IMR-90 (cell line): ENCODE measurements around the gene ALDH3A2. TPM values are rescaled to one million over a fixed set of nuclear protein-coding genes. Genes with fewer than 3 reads are reported as not detected.

ENCODE experiments used
- ATAC-seq: fragments of 200-7000 bp; cut with Tn5 transposase; 2 replicates; pipeline ENCODE4 v1.9.1; 2020; ENCODE audit warnings: low read depth, mild to moderate bottlenecking, moderate library complexity
- BruUV-seq: library from RNA; stranded (reverse); fragments of 400-500 nt; replicated peaks from 2 replicates; lab custom pipeline; 2021; lab: Mats Ljungman, UMichigan
- CTCF ChIA-PET: fragments of 300-600 bp; formaldehyde crosslinking; extraction: SDS; loops from one replicate; lab custom pipeline; 2021; ENCODE audit warnings: antibody characterized with exemption; lab: Yijun Ruan, JAX
- POLR2A ChIA-PET: fragments of 300-600 bp; sonication (Branson Sonifier 250); formaldehyde crosslinking; loops from one replicate; lab custom pipeline; 2022; ENCODE audit warnings: antibody characterized with exemption; ENCODE audit not compliant: unreplicated experiment; lab: Charles Lee
- DNase-seq: peaks from one replicate; pipeline ENCODE4 v3.0.0; 2013
- H2AFZ ChIP-seq: replicated peaks from 2 replicates; pipeline ENCODE3; 2013; ENCODE audit warnings: low read length, mild to moderate bottlenecking; ENCODE audit not compliant: poor library complexity
- H2AK5ac ChIP-seq: 2 replicates; pipeline ENCODE4 v1.6.1; 2013; ENCODE audit warnings: low read depth, low read length, inconsistent platforms
- H2AK9ac ChIP-seq: replicated peaks from 2 replicates; pipeline ENCODE3; 2013; ENCODE audit warnings: mild to moderate bottlenecking, low read depth, low read length, moderate library complexity; ENCODE audit not compliant: poor library complexity
- H2BK120ac ChIP-seq: 2 replicates; pipeline ENCODE4 v1.6.1; 2013; ENCODE audit warnings: low read depth, low read length, inconsistent platforms
- H2BK15ac ChIP-seq: 3 replicates; pipeline ENCODE4 v1.6.1; 2013; ENCODE audit warnings: low read depth, low read length, inconsistent platforms
- H2BK20ac ChIP-seq: 2 replicates; pipeline ENCODE4 v1.6.1; 2013; ENCODE audit warnings: low read depth, mild to moderate bottlenecking, inconsistent platforms, low read length, moderate library complexity
- H2BK5ac ChIP-seq: 2 replicates; pipeline ENCODE4 v1.6.1; 2013; ENCODE audit warnings: mild to moderate bottlenecking, low read depth, low read length, inconsistent platforms; ENCODE audit not compliant: poor library complexity, severe bottlenecking
- H3K14ac ChIP-seq: replicated peaks from 2 replicates; pipeline ENCODE4 v1.6.1; 2013; ENCODE audit warnings: low read depth, low read length, inconsistent platforms
- H3K18ac ChIP-seq: 2 replicates; pipeline ENCODE4 v1.6.1; 2013; ENCODE audit warnings: low read depth, low read length, control low read depth
- H3K23ac ChIP-seq: 2 replicates; pipeline ENCODE4 v1.6.1; 2013; ENCODE audit warnings: low read depth, low read length, inconsistent platforms
- H3K27ac ChIP-seq: 2 replicates; pipeline ENCODE4 v1.5.1; 2013; ENCODE audit warnings: mild to moderate bottlenecking, control low read depth, low read length; ENCODE audit not compliant: insufficient read depth
- H3K27me3 ChIP-seq: 2 replicates; pipeline ENCODE4 v1.6.1; 2013; ENCODE audit warnings: low read length; ENCODE audit not compliant: control insufficient read depth, insufficient read depth
- H3K36me3 ChIP-seq: 2 replicates; pipeline ENCODE4 v1.6.1; 2013; ENCODE audit warnings: low read length, mixed read lengths; ENCODE audit not compliant: control insufficient read depth, insufficient read depth
- H3K4ac ChIP-seq: 2 replicates; pipeline ENCODE4 v1.6.1; 2013; ENCODE audit warnings: low read depth, low read length, inconsistent platforms
- H3K4me1 ChIP-seq: 2 replicates; pipeline ENCODE4 v1.6.1; 2013; ENCODE audit warnings: low read length, mixed read lengths; ENCODE audit not compliant: control insufficient read depth, insufficient read depth
- H3K4me2 ChIP-seq: 2 replicates; pipeline ENCODE4 v1.6.1; 2013; ENCODE audit warnings: low read depth, mild to moderate bottlenecking, control low read depth, low read length, moderate library complexity
- H3K4me3 ChIP-seq: 2 replicates; pipeline ENCODE4 v1.5.1; 2013; ENCODE audit warnings: low read depth, mild to moderate bottlenecking, control low read depth, low read length, moderate library complexity; ENCODE audit not compliant: insufficient read depth
- H3K56ac ChIP-seq: 2 replicates; pipeline ENCODE4 v1.6.1; 2013; ENCODE audit warnings: low read length, inconsistent platforms; ENCODE audit not compliant: insufficient read depth; ENCODE audit errors: extremely low read depth
- H3K79me1 ChIP-seq, 2 experiments: 2 replicates each; pipeline ENCODE4 v1.6.1; 2013; ENCODE audit warnings: low read length in 2 of 2, inconsistent platforms in 1 of 2, low read depth in 1 of 2
- H3K9ac ChIP-seq: 2 replicates; pipeline ENCODE4 v1.6.1; 2013; ENCODE audit warnings: low read depth, low read length, control low read depth
- H3K9me1 ChIP-seq: 2 replicates; pipeline ENCODE4 v1.6.1; 2013; ENCODE audit warnings: low read length, inconsistent platforms; ENCODE audit not compliant: insufficient read depth
- H3K9me3 ChIP-seq: 2 replicates; pipeline ENCODE4 v1.6.1; 2013; ENCODE audit warnings: low read length; ENCODE audit not compliant: control insufficient read depth, insufficient read depth
- H4K20me1 ChIP-seq: 2 replicates; pipeline ENCODE4 v1.6.1; 2013; ENCODE audit warnings: low read length, inconsistent platforms; ENCODE audit not compliant: insufficient read depth
- H4K5ac ChIP-seq: 2 replicates; pipeline ENCODE4 v1.6.1; 2013; ENCODE audit warnings: mild to moderate bottlenecking, low read depth, low read length, control low read depth
- H4K8ac ChIP-seq, 2 experiments: 2 replicates each; pipeline ENCODE4 v1.6.1; 2013; ENCODE audit warnings: low read depth in 2 of 2, low read length in 2 of 2, control low read depth in 1 of 2, inconsistent platforms in 1 of 2
- H4K91ac ChIP-seq: 2 replicates; pipeline ENCODE4 v1.6.1; 2013; ENCODE audit warnings: low read depth, low read length, inconsistent platforms; ENCODE audit not compliant: insufficient read depth
- CHD1 ChIP-seq: IDR thresholded peaks from 2 replicates; pipeline ENCODE4 v1.6.1; 2012; ENCODE audit warnings: low read depth, low read length, improper control_type of control experiment
- FOS ChIP-seq: fragments of 150-350 bp; IDR thresholded peaks from 2 replicates; pipeline ENCODE4 v1.6.1; 2016; ENCODE audit warnings: low read depth, low read length
- MAFK ChIP-seq: IDR thresholded peaks from 2 replicates; pipeline ENCODE4 v1.6.1; 2012; ENCODE audit warnings: low read depth, low read length, improper control_type of control experiment
- POLR2A ChIP-seq: IDR thresholded peaks from 2 replicates; pipeline ENCODE4 v1.6.1; 2012; ENCODE audit warnings: mild to moderate bottlenecking, low read depth, low read length
- RCOR1 ChIP-seq: IDR thresholded peaks from 2 replicates; pipeline ENCODE4 v1.6.1; 2012; ENCODE audit warnings: mild to moderate bottlenecking, low read length, improper control_type of control experiment; ENCODE audit not compliant: insufficient replicate concordance
- USF2 ChIP-seq: fragments of 150-350 bp; IDR thresholded peaks from 2 replicates; pipeline ENCODE4 v1.6.1; 2017; ENCODE audit warnings: mild to moderate bottlenecking, antibody characterized with exemption, low read length, low read depth
- WGBS, 2 experiments: methylation state at CpG; one replicate each; pipeline versions ENCODE4 v1.1.5 to v1.1.7; 2013; ENCODE audit warnings: missing lambda C conversion rate in 2 of 2; ENCODE audit not compliant: insufficient read length in 1 of 2; ENCODE audit errors: extremely low coverage in 2 of 2; 5-methylcytosine and 5-hydroxymethylcytosine counted together
- dilution Hi-C: fragments of 300-500 bp; cut with HindIII; formaldehyde crosslinking; loops from one replicate; pipeline ENCODE4 v1.14.3; 2018; ENCODE audit warnings: low sequenced_read_pairs; ENCODE audit not compliant: unreplicated experiment
- in situ Hi-C: fragments of 300-500 bp; cut with MboI; formaldehyde crosslinking; loops from 3 replicates; pipeline ENCODE4 v1.14.3; 2019; ENCODE audit warnings: low sequenced_read_pairs, inconsistent platforms, mixed read lengths
- intact Hi-C: fragments of 100-400 bp; cut with micrococcal nuclease; formaldehyde crosslinking; loops from 2 replicates; pipeline ENCODE4 v1.10.0; 2022
- polyA plus RNA-seq, 3 experiments: library from polyadenylated mRNA; depleted of rRNA; stranded (reverse); fragments of >200 nt; gene quantifications; 2 replicates each; pipeline ENCODE4 v1.2.3, GENCODE V29; 2012; ENCODE audit warnings: low replicate concordance in 1 of 3
- total RNA-seq: library from RNA; depleted of rRNA; stranded (reverse); fragments of >200 nt; gene quantifications from 2 replicates; pipeline ENCODE4 v1.2.3, GENCODE V29; 2012

Gene ALDH3A2
- total and polyA plus RNA-seq, 2 of the 4 experiments (the other 2 are of a cell fraction): 4.0 to 7.9 TPM

GRCh38 chr17:19676896-19677295 is 28.3 kb downstream of the ALDH3A2 start:
- POLR2A ChIA-PET: no interaction called here
- H4K91ac ChIP-seq: no peak overlapping the region

More at GRCh38 chr17:19676896-19677295, 28.3 kb downstream of the ALDH3A2 start:
- Histone ChIP-seq H2AK5ac (no peak overlapping the region), H4K20me1 (no peaks in the 10 kb centered on the region; the same call in 1 of the 2 replicates), H2BK20ac (no peak overlapping the region), H4K5ac (no peak overlapping the region), H3K4me1 (no peaks in the 10 kb centered on the region), H3K4ac (no peak overlapping the region), H3K27ac (no peak overlapping the region), H3K23ac (no peak overlapping the region), H3K4me3 (no peak overlapping the region), H3K36me3 (no peaks in the 10 kb centered on the region), H3K56ac (no peak overlapping the region), H4K8ac (no peak overlapping the region), H2AFZ (no peak overlapping the region), H3K18ac (no peak overlapping the region), H3K4me2 (no peak overlapping the region), H3K79me1 (no peaks in the 10 kb centered on the region), H2AK9ac (no peak overlapping the region), H3K27me3 (peaks cover 4% of the 10 kb centered on the region), H3K9me3 (no peaks in the 10 kb centered on the region), H2BK120ac (no peak overlapping the region), H3K14ac (no peak overlapping the region), H3K9me1 (no peaks in the 10 kb centered on the region), H2BK5ac (no peak overlapping the region), H2BK15ac (no peak overlapping the region), H3K9ac (no peak overlapping the region)
- 100% methylated on average over 1 of the region's 4 CpGs; no CpG with 5 or more reads in 1 of the 2 experiments for WGBS, 2 experiments
- dilution Hi-C loops (no loop called here), in situ Hi-C loops (no loop called here), intact Hi-C loops (no loop called here)
- BruUV-seq: no TSS peak
- TF ChIP-seq CHD1: no peak
- TF ChIP-seq FOS: no peak
- TF ChIP-seq USF2: no peak
- TF ChIP-seq MAFK: no peak
- no peak for TF ChIP-seq RCOR1
- TF ChIP-seq POLR2A: no peak
- ATAC-seq (no peak), DNase-seq (no peak)
- CTCF ChIA-PET: no interaction called here
